HEK293T (cell line): ENCODE measurements around the gene AGAP3.

Experiments used
- ARNT ChIP-seq: fragments of 450-650 bp; IDR thresholded peaks from 2 replicates; pipeline ENCODE4 v1.6.1; 2017; ENCODE audit warnings: mild to moderate bottlenecking
- BHLHE40 ChIP-seq: fragments of 450-650 bp; IDR thresholded peaks from 2 replicates; pipeline ENCODE4 v1.6.1; 2016; ENCODE audit warnings: mild to moderate bottlenecking, moderate library complexity, borderline replicate concordance
- FOXK2 ChIP-seq: fragments of 450-650 bp; IDR thresholded peaks from 2 replicates; pipeline ENCODE4 v1.6.1; 2016; ENCODE audit warnings: mild to moderate bottlenecking
- FOXM1 ChIP-seq: fragments of 450-650 bp; IDR thresholded peaks from 2 replicates; pipeline ENCODE4 v1.6.1; 2017; ENCODE audit warnings: mild to moderate bottlenecking, borderline replicate concordance
- HDGF ChIP-seq: fragments of 450-650 bp; IDR thresholded peaks from 2 replicates; pipeline ENCODE4 v1.6.1; 2017; ENCODE audit warnings: antibody characterized with exemption, borderline replicate concordance
- PKNOX1 ChIP-seq: fragments of 450-650 bp; IDR thresholded peaks from 2 replicates; pipeline ENCODE4 v1.6.1; 2016

- TF ChIP-seq FOXM1: no peak
- no peak for TF ChIP-seq FOXK2
- TF ChIP-seq ARNT: no peak
- TF ChIP-seq HDGF: no peak
- no peak for TF ChIP-seq BHLHE40
- TF ChIP-seq PKNOX1: no peak
Measured at GRCh38 chr7:151102991-151103390, 16.7 kb downstream of the AGAP3 start.
